Activated naive CD4-positive, alpha-beta T cell treated with anti-CD3 and anti-CD28 coated beads, Interleukin-2, amount 10 ng/mL, durations not matched to agents 7 days and 5 days (primary cell): ENCODE data around the gene ODC1.

ENCODE experiments used
- CTCF ChIA-PET: fragments of 350-600 bp; sonication (Branson Sonifier 250); formaldehyde crosslinking; loops from one replicate; lab custom pipeline; 2021; ENCODE audit warnings: antibody characterized with exemption; lab: Charles Lee
- DNase-seq: peaks from one replicate; pipeline ENCODE4 v3.0.0-alpha.2; 2020
- H3K27ac Mint-ChIP-seq: one replicate; pipeline ENCODE4 v1.8.0; 2021; ENCODE audit warnings: mild to moderate bottlenecking, moderate library complexity, mixed read lengths
- H3K27me3 Mint-ChIP-seq: one replicate; pipeline ENCODE4 v1.8.0; 2021; ENCODE audit warnings: mild to moderate bottlenecking, mixed read lengths
- H3K36me3 Mint-ChIP-seq: one replicate; pipeline ENCODE4 v1.8.0; 2021; ENCODE audit warnings: mixed read lengths
- H3K4me1 Mint-ChIP-seq: one replicate; pipeline ENCODE4 v1.8.0; 2021; ENCODE audit warnings: mixed read lengths
- H3K4me3 Mint-ChIP-seq: one replicate; pipeline ENCODE4 v1.8.0; 2021; ENCODE audit warnings: mild to moderate bottlenecking, moderate library complexity, mixed read lengths
- H3K9me3 Mint-ChIP-seq: one replicate; pipeline ENCODE4 v1.8.0; 2021; ENCODE audit warnings: mixed read lengths

The ODC1 gene

DNA sequence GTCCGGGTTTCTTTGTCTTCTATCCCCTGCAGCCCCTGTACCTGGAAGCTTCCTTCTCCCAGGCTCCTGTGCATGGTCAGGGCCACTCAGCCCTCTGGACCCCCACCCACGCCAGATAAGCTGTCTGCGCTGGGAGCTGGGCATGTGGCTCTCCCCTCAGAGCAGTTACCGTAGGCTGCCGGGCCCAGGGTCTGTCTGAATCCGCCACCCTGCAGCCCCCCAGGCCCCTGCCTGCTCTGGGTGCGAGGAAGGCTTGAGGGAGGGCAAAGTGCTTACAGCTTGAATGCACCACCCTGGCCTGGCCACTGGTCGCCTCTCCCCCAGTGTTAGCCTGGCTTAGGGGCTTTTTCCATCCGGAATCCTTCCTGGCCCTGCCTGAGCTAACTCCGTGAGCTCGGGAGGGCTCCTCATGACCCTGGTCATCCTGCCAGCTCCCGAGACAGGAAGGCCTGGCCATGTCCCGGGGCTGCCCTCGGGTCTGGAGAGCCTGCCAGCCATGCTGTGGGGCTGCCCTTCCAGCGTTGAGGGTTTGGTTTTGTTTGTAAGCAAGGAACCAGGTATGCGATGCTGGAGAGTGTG lies 50.7 kb downstream of the ODC1 start:
- CTCF ChIA-PET = no interaction called here
- Mint-ChIP-seq H3K27me3 (no peaks in the 10 kb centered on the region), H3K36me3 (peaks cover 30% of the 10 kb centered on the region), H3K4me1 (peaks cover 32% of the 10 kb centered on the region), H3K27ac (no peak overlapping the region), H3K9me3 (peaks cover 3% of the 10 kb centered on the region), H3K4me3 (no peak overlapping the region)
- DNase-seq = no peak

GRCh38 chr2:10396464-10396863 lies 51.7 kb downstream of the ODC1 start:
- Mint-ChIP-seq H3K4me3 (no peak overlapping the region), H3K27me3 (no peaks in the 10 kb centered on the region), H3K9me3 (peaks cover 3% of the 10 kb centered on the region), H3K36me3 (peaks cover 27% of the 10 kb centered on the region), H3K27ac (no peak overlapping the region), H3K4me1 (peaks cover 26% of the 10 kb centered on the region)
- no peak for DNase-seq
- CTCF ChIA-PET = no interaction called here

DNA sequence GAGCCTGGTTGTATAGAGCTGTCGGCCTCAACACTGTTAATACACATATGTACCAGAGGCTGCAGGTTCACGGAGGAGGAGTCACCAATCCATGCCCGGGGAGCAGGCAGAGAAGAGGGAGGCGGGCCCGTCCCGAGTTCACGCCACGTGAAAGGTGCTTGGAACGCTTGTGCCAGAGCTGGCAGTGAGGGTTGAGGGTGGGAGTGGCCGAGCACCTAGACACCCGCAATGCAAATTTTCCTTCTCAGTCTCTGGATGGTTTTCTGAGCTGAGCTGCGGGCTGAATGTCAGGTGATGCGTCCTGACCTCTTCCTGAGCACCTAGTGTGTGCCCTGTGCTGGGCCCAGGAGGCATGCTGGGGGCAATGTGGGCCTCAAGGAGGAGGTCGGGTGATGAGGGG lies 52.2 kb downstream of the ODC1 start:
- no peak for DNase-seq
- CTCF ChIA-PET = no interaction called here
- Mint-ChIP-seq H3K4me3 (no peak overlapping the region), H3K36me3 (peaks cover 22% of the 10 kb centered on the region), H3K27me3 (no peaks in the 10 kb centered on the region), H3K27ac (no peak overlapping the region), H3K4me1 (peaks cover 20% of the 10 kb centered on the region), H3K9me3 (peaks cover 3% of the 10 kb centered on the region)

DNA sequence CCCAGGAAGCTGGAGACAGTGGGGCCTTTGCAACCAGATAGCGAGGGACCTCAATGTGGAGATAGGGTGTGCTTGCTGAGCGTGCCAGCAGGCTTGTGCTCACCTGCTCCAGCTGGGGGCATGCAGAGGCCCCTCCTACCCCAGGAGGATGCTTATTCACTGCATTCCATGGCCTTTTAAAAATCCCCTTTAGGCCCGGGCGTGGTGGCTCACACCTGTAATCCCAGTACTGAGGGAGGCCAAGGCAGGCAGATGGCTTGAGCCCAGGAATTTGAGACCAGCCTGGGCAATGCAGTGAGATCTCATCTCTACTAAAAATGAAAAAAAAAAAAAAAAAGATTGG lies 54.5 kb downstream of the ODC1 start:
- CTCF ChIA-PET = no interaction called here
- no peak for DNase-seq
- H3K4me3 Mint-ChIP-seq = no peak overlapping the region
- peaks cover under 1% of the 10 kb centered on the region for H3K9me3 Mint-ChIP-seq
- no peak overlapping the region for H3K27ac Mint-ChIP-seq
- H3K4me1 Mint-ChIP-seq = peaks cover 12% of the 10 kb centered on the region
- peaks cover 7% of the 10 kb centered on the region for H3K36me3 Mint-ChIP-seq
- no peaks in the 10 kb centered on the region for H3K27me3 Mint-ChIP-seq

DNA sequence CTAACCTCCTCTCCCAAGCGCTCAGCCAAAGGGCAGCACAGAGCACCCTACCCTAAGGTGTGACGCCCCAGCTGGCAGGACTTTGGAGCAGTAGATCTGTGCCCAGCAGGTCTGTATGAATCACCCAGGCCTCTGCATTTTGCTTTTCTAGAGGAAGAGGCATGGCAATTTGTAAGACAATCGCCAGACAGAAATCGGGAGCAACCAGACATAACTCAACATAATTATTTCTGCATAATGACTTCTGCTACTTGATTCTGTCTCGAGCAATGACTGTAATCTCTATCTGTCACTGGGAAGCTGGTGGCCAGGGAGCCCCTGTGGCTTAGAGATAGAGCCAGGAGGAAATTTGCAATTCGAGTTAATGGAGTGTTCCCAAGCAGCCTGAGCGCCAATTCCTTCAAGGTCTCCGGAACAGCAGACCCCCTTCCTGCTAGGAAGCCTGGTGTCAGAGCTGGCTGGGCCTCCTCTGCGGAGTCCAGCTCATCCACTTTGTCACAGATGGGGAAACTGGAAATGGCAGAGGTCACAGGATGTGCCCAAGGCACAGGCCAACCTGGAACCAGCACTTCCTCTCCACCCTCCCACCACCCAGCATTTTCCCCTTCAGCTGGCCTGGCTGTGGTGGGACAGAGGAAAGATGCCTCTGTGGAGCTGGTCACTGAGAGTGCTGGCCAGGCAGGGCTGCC lies 55.0 kb downstream of the ODC1 start:
- H3K27me3 Mint-ChIP-seq = no peaks in the 10 kb centered on the region

GRCh38 chr2:10392548-10392947 lies 55.6 kb downstream of the ODC1 start:
- Mint-ChIP-seq H3K9me3 (no peaks in the 10 kb centered on the region), H3K27me3 (no peaks in the 10 kb centered on the region), H3K36me3 (no peaks in the 10 kb centered on the region), H3K27ac (no peak overlapping the region), H3K4me1 (peaks cover 18% of the 10 kb centered on the region), H3K4me3 (no peak overlapping the region)
- CTCF ChIA-PET = interaction anchor here (1.4 kb wide), 1 partner anchor 10 kb away, joined by 4 read pairs; no protein-coding TSS in a partner anchor
- DNase-seq = no peak

More for the DNA sequence above, 55.0 kb downstream of the ODC1 start:
- H3K9me3 Mint-ChIP-seq = no peaks in the 10 kb centered on the region
- H3K27ac Mint-ChIP-seq = no peak overlapping the region
- H3K4me3 Mint-ChIP-seq = no peak overlapping the region
- CTCF ChIA-PET = no interaction called here
- no peak for DNase-seq
- H3K36me3 Mint-ChIP-seq = peaks cover 4% of the 10 kb centered on the region
- peaks cover 14% of the 10 kb centered on the region for H3K4me1 Mint-ChIP-seq

DNA sequence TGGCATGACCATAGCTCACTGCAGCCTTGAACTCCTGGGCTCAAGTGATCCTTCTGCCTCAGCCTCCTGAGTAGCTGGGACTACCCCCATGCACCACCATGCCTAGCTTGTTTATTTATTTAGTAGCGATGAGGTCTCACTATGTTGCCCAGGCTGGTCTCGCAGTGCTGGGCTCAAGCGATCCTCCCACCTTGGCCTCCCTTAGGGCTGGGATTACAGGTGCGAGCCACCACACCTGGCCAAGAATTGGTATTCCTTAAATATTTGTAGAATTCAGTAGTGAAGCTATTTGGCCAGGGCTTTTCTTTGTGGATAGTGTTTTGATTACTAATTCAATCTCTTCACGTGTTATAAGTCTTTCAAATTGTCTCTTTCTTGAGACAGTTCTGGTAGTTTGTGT lies 56.0 kb downstream of the ODC1 start:
- Mint-ChIP-seq H3K27me3 (no peaks in the 10 kb centered on the region), H3K27ac (no peak overlapping the region), H3K4me3 (no peak overlapping the region), H3K4me1 (peaks cover 20% of the 10 kb centered on the region), H3K9me3 (no peaks in the 10 kb centered on the region), H3K36me3 (no peaks in the 10 kb centered on the region)
- no peak for DNase-seq
- CTCF ChIA-PET = interaction anchor here (1.4 kb wide), 1 partner anchor 9 kb away, joined by 4 read pairs; no protein-coding TSS in a partner anchor

GRCh38 chr2:10390369-10390801 lies 57.7 kb downstream of the ODC1 start:
- CTCF ChIA-PET = no interaction called here
- Mint-ChIP-seq H3K27me3 (no peaks in the 10 kb centered on the region), H3K36me3 (no peaks in the 10 kb centered on the region), H3K27ac (no peak overlapping the region), H3K9me3 (no peaks in the 10 kb centered on the region), H3K4me3 (no peak overlapping the region), H3K4me1 (peaks cover 32% of the 10 kb centered on the region)
- no peak for DNase-seq
